ENCODE data around the gene TAS2R40.

DNA sequence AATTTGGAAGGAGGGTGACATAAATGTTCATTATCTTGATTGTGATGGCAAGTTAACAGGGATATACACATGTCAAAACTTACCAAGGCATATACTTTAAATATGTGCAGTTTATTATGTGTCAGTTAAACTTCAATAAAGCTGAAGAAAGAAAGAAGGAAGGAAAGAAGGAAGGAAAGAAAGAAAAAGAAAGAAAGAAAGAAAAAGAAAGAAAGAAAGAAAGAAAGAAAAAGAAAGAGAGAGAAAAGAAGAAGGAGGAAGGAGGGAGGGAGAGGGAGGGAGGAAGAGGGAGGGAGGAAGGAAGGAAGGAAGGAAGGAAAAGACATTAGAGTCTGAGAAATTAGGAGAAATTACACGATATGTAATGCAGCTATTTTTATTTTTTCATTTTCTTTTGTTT lies 25.5 kb downstream of the TAS2R40 start:
- TF ChIP-seq, protein P1, sequence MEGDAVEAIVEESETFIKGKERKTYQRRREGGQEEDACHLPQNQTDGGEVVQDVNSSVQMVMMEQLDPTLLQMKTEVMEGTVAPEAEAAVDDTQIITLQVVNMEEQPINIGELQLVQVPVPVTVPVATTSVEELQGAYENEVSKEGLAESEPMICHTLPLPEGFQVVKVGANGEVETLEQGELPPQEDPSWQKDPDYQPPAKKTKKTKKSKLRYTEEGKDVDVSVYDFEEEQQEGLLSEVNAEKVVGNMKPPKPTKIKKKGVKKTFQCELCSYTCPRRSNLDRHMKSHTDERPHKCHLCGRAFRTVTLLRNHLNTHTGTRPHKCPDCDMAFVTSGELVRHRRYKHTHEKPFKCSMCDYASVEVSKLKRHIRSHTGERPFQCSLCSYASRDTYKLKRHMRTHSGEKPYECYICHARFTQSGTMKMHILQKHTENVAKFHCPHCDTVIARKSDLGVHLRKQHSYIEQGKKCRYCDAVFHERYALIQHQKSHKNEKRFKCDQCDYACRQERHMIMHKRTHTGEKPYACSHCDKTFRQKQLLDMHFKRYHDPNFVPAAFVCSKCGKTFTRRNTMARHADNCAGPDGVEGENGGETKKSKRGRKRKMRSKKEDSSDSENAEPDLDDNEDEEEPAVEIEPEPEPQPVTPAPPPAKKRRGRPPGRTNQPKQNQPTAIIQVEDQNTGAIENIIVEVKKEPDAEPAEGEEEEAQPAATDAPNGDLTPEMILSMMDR (IDR thresholded peaks at IDR 0.05), result no peak
- TF ChIP-seq EZH2 (IDR thresholded peaks at IDR 0.05), result no peak

Data from neural progenitor cell (in vitro differentiated cells).